ENCODE results near the gene NPR2. TPM values are rescaled to one million over a fixed set of nuclear protein-coding genes. Genes with fewer than 3 reads are reported as not detected.

Gene NPR2
- total RNA-seq, 1 donor: 16.6 TPM

- peak overlapping the region; percentile 80 for H3K4me3 ChIP-seq (ENCODE audit: insufficient read depth, low read length)
- H2AFZ ChIP-seq (ENCODE audit: low read length): peak overlapping the region; percentile 75
- H3K27me3 ChIP-seq (ENCODE audit: insufficient read depth, low read length): no peaks in the 10 kb centered on the region
- H3K36me3 ChIP-seq (ENCODE audit: insufficient read depth, low read length): no peaks in the 10 kb centered on the region
- no peaks in the 10 kb centered on the region for H3K9me3 ChIP-seq (ENCODE audit: low read depth, low read length)
- peak overlapping the region; percentile 65 for H3K27ac ChIP-seq (ENCODE audit: low read depth, low read length)
- peaks cover 6% of the 10 kb centered on the region for H3K79me2 ChIP-seq (ENCODE audit: insufficient read depth, low read length)
- peak overlapping the region; percentile 88 for H3K4me2 ChIP-seq (ENCODE audit: insufficient read depth, low read length)
- H3K4me1 ChIP-seq (ENCODE audit: insufficient read depth, low read length): peaks cover 37% of the 10 kb centered on the region
- peak; percentile 79 for DNase-seq (ENCODE audit: insufficient read length, low spot score, missing footprints)
- no peaks in the 10 kb centered on the region for H4K20me1 ChIP-seq (ENCODE audit: insufficient read depth, low read length)
- TF ChIP-seq CTCF (IDR thresholded peaks at IDR 0.05; ENCODE audit: extremely low read depth, low read depth, low read length): no peak
Measured at GRCh38 chr9:35829764-35830096, 38.3 kb downstream of the NPR2 start.

- Histone ChIP-seq H3K36me3 (ENCODE audit: insufficient read depth, low read length) (no peaks in the 10 kb centered on the region), H2AFZ (ENCODE audit: low read length) (no peak overlapping the region), H3K4me3 (ENCODE audit: insufficient read depth, low read length) (no peak overlapping the region), H3K4me2 (ENCODE audit: insufficient read depth, low read length) (no peak overlapping the region), H3K27ac (ENCODE audit: low read depth, low read length) (no peak overlapping the region), H4K20me1 (ENCODE audit: insufficient read depth, low read length) (no peaks in the 10 kb centered on the region), H3K9me3 (ENCODE audit: low read depth, low read length) (no peaks in the 10 kb centered on the region), H3K79me2 (ENCODE audit: insufficient read depth, low read length) (peaks cover 6% of the 10 kb centered on the region), H3K27me3 (ENCODE audit: insufficient read depth, low read length) (no peaks in the 10 kb centered on the region), H3K4me1 (ENCODE audit: insufficient read depth, low read length) (peaks cover 37% of the 10 kb centered on the region)
- no peak for DNase-seq (ENCODE audit: insufficient read length, low spot score, missing footprints)
- TF ChIP-seq CTCF (IDR thresholded peaks at IDR 0.05; ENCODE audit: extremely low read depth, low read depth, low read length): no peak
Measured at GRCh38 chr9:35831040-35831439, 39.6 kb downstream of the NPR2 start.

DNA sequence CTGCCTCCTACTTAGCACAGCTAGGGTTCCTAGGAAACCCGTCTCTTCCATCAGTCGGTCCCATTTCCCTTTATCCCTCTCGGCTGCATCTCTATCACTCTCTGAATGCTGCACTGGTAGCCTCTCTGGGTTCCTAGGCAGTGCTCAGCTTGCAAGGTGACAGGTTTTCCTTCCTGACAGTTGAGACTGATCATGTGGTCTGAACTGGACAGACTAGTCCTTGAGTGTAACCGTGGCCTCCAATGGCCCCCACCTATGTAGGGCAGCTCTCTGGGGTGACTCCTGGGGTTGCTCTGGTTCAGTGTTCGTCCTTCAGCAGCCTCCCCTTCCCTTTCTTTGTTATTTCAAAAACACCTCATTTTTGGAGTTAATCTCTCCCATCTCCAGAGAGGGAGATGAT lies 41.4 kb downstream of the NPR2 start:
- peaks cover 6% of the 10 kb centered on the region for H3K79me2 ChIP-seq (ENCODE audit: insufficient read depth, low read length)
- H4K20me1 ChIP-seq (ENCODE audit: insufficient read depth, low read length): no peaks in the 10 kb centered on the region
- H3K4me3 ChIP-seq (ENCODE audit: insufficient read depth, low read length): no peak overlapping the region
- no peak for DNase-seq (ENCODE audit: insufficient read length, low spot score, missing footprints)
- no peak overlapping the region for H3K27ac ChIP-seq (ENCODE audit: low read depth, low read length)
- H2AFZ ChIP-seq (ENCODE audit: low read length): no peak overlapping the region
- H3K9me3 ChIP-seq (ENCODE audit: low read depth, low read length): no peaks in the 10 kb centered on the region
- H3K4me2 ChIP-seq (ENCODE audit: insufficient read depth, low read length): no peak overlapping the region
- TF ChIP-seq CTCF (IDR thresholded peaks at IDR 0.05; ENCODE audit: extremely low read depth, low read depth, low read length): no peak
- no peaks in the 10 kb centered on the region for H3K27me3 ChIP-seq (ENCODE audit: insufficient read depth, low read length)
- H3K4me1 ChIP-seq (ENCODE audit: insufficient read depth, low read length): peaks cover 23% of the 10 kb centered on the region
- no peaks in the 10 kb centered on the region for H3K36me3 ChIP-seq (ENCODE audit: insufficient read depth, low read length)

- Histone ChIP-seq H3K27me3 (ENCODE audit: insufficient read depth, low read length) (no peaks in the 10 kb centered on the region), H3K27ac (ENCODE audit: low read depth, low read length) (no peak overlapping the region), H3K4me2 (ENCODE audit: insufficient read depth, low read length) (no peak overlapping the region), H3K79me2 (ENCODE audit: insufficient read depth, low read length) (peaks cover 6% of the 10 kb centered on the region), H4K20me1 (ENCODE audit: insufficient read depth, low read length) (no peaks in the 10 kb centered on the region), H3K4me3 (ENCODE audit: insufficient read depth, low read length) (no peak overlapping the region), H3K4me1 (ENCODE audit: insufficient read depth, low read length) (peaks cover 18% of the 10 kb centered on the region), H3K9me3 (ENCODE audit: low read depth, low read length) (no peaks in the 10 kb centered on the region), H3K36me3 (ENCODE audit: insufficient read depth, low read length) (no peaks in the 10 kb centered on the region), H2AFZ (ENCODE audit: low read length) (no peak overlapping the region)
- no peak for TF ChIP-seq CTCF (IDR thresholded peaks at IDR 0.05; ENCODE audit: extremely low read depth, low read depth, low read length)
- DNase-seq (ENCODE audit: insufficient read length, low spot score, missing footprints): no peak
Measured at GRCh38 chr9:35834260-35835215, 43.1 kb downstream of the NPR2 start.
